Nephron progenitor cell (in vitro differentiated cells): ENCODE results near the gene ATP10B.
"Not testable (repeated sequence)": the region's sequence is repeated elsewhere in the genome, so short reads cannot be mapped to it uniquely, and the experiment has no call there.

Experiments used
- DNase-seq: peaks from one replicate; pipeline ENCODE4 v3.0.0; 2021
- H3K27ac Mint-ChIP-seq: 2 replicates; pipeline ENCODE4 v1.8.0; 2021; ENCODE audit warnings: mild to moderate bottlenecking, moderate library complexity, mixed read lengths
- H3K27me3 Mint-ChIP-seq: 2 replicates; pipeline ENCODE4 v1.8.0; 2021; ENCODE audit warnings: mild to moderate bottlenecking, low read depth, mixed read lengths; ENCODE audit not compliant: poor library complexity
- H3K36me3 Mint-ChIP-seq: 2 replicates; pipeline ENCODE4 v1.8.0; 2021; ENCODE audit warnings: low read depth, mixed read lengths
- H3K4me1 Mint-ChIP-seq: 2 replicates; pipeline ENCODE4 v1.8.0; 2021; ENCODE audit warnings: mixed read lengths
- H3K4me3 Mint-ChIP-seq: 2 replicates; pipeline ENCODE4 v1.8.0; 2021; ENCODE audit warnings: mild to moderate bottlenecking, moderate library complexity, mixed read lengths
- H3K9me3 Mint-ChIP-seq: 2 replicates; pipeline ENCODE4 v1.8.0; 2021; ENCODE audit warnings: mild to moderate bottlenecking, moderate library complexity, mixed read lengths
- TF ChIP-seq, protein P1 (sequence below): fragments of 200-600 bp; sonication (generic); IDR thresholded peaks from 2 replicates; pipeline ENCODE4 v1.5.0; 2021; ENCODE audit warnings: antibody characterized with exemption

Gene ATP10B

DNA sequence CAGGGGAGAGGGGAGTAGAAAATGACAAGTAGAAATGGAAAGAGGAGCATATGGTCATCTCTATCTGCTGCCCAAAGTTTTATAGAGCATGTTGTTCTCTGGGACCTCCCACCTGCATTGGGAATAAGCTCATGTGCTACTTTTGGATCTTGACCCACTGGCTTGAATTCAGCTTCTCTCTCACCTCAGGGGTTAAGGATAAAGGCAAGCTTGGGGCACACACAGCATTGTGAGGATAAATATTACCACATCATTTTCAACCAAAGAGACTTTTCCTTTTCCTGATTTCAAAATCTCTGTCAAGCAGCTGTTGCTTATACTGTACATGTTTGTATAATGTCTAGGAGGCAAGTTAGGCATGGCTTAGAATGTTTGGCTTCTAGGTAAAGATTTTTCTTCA lies 16.6 kb downstream of the ATP10B start:
- H3K27ac Mint-ChIP-seq: no peak overlapping the region
- H3K27me3 Mint-ChIP-seq: peaks cover 18% of the 10 kb centered on the region
- no peak for DNase-seq
- TF ChIP-seq, protein P1, sequence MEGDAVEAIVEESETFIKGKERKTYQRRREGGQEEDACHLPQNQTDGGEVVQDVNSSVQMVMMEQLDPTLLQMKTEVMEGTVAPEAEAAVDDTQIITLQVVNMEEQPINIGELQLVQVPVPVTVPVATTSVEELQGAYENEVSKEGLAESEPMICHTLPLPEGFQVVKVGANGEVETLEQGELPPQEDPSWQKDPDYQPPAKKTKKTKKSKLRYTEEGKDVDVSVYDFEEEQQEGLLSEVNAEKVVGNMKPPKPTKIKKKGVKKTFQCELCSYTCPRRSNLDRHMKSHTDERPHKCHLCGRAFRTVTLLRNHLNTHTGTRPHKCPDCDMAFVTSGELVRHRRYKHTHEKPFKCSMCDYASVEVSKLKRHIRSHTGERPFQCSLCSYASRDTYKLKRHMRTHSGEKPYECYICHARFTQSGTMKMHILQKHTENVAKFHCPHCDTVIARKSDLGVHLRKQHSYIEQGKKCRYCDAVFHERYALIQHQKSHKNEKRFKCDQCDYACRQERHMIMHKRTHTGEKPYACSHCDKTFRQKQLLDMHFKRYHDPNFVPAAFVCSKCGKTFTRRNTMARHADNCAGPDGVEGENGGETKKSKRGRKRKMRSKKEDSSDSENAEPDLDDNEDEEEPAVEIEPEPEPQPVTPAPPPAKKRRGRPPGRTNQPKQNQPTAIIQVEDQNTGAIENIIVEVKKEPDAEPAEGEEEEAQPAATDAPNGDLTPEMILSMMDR: no peak
- H3K9me3 Mint-ChIP-seq: peaks cover 12% of the 10 kb centered on the region
- no peak overlapping the region for H3K4me3 Mint-ChIP-seq
- no peaks in the 10 kb centered on the region for H3K36me3 Mint-ChIP-seq
- no peaks in the 10 kb centered on the region for H3K4me1 Mint-ChIP-seq

DNA sequence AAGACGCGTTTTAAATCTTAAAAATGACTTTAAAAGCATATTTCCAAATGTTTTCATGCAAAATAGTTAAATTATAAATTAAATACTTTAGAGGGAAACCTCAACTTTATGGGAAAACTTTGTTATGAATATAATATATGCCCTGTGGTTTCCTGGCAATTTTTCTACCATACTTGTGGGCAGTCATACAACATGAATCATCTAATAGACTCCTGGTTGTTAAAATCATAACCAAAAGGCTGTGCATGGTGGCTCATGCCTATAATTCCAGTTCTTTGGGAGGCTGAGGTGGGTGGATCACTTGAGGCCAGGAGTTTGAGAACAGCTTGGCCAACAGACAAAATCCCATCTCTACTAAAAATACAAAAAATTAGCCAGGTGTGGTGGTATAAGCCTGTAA lies 18.2 kb downstream of the ATP10B start:
- TF ChIP-seq, protein P1: no peak
- no peaks in the 10 kb centered on the region for H3K4me1 Mint-ChIP-seq
- peaks cover 18% of the 10 kb centered on the region for H3K27me3 Mint-ChIP-seq
- H3K4me3 Mint-ChIP-seq: no peak overlapping the region
- no peak overlapping the region for H3K27ac Mint-ChIP-seq
- DNase-seq: no peak
- H3K9me3 Mint-ChIP-seq: peaks cover 12% of the 10 kb centered on the region
- no peaks in the 10 kb centered on the region for H3K36me3 Mint-ChIP-seq

DNA sequence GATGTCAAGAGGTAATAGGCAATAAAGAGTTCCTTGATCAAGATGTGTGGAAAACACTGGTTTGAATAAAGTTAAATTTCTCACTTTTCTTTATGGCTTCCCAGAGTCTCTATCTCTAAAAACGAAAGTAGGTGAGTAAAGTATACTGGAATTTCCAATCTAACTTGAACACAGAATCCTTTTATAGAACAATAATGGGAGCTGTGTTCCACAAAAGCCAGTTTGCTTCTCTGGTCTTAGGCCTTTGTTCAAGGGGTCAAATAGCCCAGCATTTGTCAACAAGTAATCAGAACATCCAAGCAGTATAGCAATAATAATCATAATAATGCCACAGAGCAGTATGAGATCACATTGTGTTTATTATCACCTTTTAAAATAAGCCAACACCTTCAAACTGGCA lies 20.2 kb downstream of the ATP10B start:
- H3K9me3 Mint-ChIP-seq: peaks cover 19% of the 10 kb centered on the region
- TF ChIP-seq, protein P1: no peak
- H3K27ac Mint-ChIP-seq: no peak overlapping the region
- H3K27me3 Mint-ChIP-seq: peaks cover 13% of the 10 kb centered on the region
- H3K4me3 Mint-ChIP-seq: no peak overlapping the region
- DNase-seq: no peak
- H3K4me1 Mint-ChIP-seq: no peaks in the 10 kb centered on the region
- no peaks in the 10 kb centered on the region for H3K36me3 Mint-ChIP-seq

- Mint-ChIP-seq H3K9me3 (peaks cover 30% of the 10 kb centered on the region), H3K27ac (no peak overlapping the region)
Observed at GRCh38 chr5:160824301-160825001, 27.6 kb downstream of the ATP10B start.

GRCh38 chr5:160812996-160813395 lies 39.0 kb downstream of the ATP10B start:
- not testable (repeated sequence) for H3K4me1 Mint-ChIP-seq, H3K36me3 Mint-ChIP-seq, H3K4me3 Mint-ChIP-seq, H3K27me3 Mint-ChIP-seq, DNase-seq, H3K27ac Mint-ChIP-seq
- H3K9me3 Mint-ChIP-seq: peaks cover 37% of the 10 kb centered on the region

More at GRCh38 chr5:160824301-160825001, 27.6 kb downstream of the ATP10B start:
- no peak overlapping the region for H3K4me3 Mint-ChIP-seq
- TF ChIP-seq, protein P1: no peak
- no peaks in the 10 kb centered on the region for H3K27me3 Mint-ChIP-seq
- no peaks in the 10 kb centered on the region for H3K4me1 Mint-ChIP-seq
- no peaks in the 10 kb centered on the region for H3K36me3 Mint-ChIP-seq
- DNase-seq: no peak

DNA sequence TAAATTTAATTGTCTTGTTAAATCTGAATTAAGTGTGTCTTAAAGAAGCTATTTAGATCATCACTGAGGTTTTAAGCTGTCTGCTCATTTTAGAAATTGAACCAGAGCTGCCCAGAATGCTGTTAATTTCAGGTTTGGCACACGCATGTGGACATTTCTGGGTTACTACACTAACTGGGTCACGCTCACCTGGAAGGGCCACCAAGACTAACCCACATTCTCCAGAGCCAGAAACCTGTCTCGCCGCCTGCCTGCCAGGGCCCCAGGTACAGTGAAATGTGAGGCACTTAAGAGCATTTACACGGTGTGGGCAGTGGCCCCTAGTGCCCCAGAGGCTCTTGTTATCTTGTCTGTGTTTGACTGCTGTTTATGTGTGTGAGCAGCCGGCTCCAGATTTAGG lies 46.6 kb downstream of the ATP10B start:
- TF ChIP-seq, protein P1: no peak
- Mint-ChIP-seq H3K4me3 (no peak overlapping the region), H3K4me1 (peaks cover 3% of the 10 kb centered on the region), H3K36me3 (no peaks in the 10 kb centered on the region), H3K9me3 (no peaks in the 10 kb centered on the region), H3K27ac (no peak overlapping the region), H3K27me3 (no peaks in the 10 kb centered on the region)
- DNase-seq: no peak
